Measurements from ENCODE around the gene MEIS3.

The MEIS3 gene

DNA sequence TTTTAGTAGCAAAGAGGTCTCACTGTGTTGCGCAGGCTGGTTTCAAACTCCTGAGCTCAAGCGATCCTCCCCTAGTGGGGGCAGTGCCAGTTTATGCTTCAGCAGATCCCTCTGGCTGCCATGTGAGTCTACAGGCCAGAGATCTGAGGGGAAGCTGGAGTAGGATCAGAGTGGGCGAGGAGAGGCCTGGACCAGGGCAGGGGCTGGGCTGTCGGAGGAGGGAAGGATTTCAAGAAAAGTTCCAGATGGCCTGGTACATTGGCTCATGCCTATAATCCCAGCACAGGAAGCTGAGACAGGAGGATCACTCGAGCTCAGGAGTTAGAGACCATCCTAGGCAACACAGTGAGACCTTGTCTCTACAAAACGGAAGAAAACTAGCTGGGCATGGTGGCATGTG lies 60.4 kb downstream of the MEIS3 start:
- peak; percentile 19 for DNase-seq (ENCODE audit: low read depth)

DNA sequence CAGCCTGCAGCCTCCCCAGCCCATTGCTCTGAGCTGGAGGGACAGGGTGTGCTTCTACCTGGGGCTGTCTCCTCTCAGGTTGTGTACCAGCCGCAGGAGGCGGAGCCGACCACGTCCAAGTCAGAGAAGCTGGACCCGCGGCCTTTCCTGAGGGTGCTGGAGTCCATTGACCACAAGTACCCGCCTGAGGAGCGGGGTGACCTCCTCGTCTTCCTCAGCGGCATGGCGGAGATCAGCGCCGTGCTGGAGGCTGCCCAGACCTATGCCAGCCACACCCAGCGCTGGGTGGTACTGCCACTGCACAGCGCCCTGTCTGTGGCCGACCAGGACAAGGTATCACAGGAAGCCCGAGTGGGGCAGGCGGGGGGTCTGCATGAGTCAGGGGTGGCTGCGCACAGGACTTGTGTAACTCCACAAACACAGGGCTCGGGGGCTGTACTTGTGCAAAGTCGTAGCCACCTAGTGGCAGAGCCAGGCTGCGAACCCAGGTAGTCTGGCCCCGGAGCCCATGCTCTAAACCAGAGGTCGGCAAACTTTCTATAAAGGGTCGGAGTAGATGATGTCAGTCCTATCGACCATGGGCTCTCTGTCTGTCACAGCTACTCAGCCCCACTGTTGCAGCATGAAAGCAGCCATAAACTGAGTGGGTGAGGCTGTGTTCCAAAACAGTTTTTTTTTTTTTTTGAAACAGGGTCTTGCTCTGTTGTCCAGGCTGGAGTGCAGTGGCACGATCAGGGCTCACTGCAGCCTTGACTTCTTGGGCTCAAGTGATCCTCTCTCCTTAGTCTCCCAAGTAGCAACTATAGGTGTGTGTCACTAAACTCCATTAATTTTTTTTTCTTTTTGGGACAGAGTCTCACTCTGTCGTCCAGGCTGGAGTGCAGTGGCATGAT lies 61.3 kb downstream of the MEIS3 start:
- no peak for DNase-seq (ENCODE audit: low read depth)

DNA sequence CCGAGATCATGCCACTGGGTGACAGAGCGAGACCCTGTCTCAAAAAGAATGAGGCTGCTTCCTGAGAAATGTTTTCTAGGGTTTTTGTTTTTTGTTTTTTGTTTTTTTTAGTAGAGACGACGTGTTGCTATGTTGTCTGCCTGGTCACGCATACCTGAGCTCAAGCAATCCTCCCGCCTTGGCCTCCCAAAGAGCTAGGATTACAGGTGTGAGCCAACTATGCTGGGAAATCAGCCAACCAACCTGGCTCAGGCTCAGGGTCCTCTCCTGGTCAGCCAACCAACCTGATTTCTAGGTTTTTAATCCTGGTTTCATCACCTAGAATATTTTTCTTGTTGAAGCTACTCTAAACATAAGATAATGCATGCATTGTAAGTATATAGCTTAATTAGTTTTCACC lies 62.4 kb downstream of the MEIS3 start:
- DNase-seq (ENCODE audit: low read depth): no peak

DNA sequence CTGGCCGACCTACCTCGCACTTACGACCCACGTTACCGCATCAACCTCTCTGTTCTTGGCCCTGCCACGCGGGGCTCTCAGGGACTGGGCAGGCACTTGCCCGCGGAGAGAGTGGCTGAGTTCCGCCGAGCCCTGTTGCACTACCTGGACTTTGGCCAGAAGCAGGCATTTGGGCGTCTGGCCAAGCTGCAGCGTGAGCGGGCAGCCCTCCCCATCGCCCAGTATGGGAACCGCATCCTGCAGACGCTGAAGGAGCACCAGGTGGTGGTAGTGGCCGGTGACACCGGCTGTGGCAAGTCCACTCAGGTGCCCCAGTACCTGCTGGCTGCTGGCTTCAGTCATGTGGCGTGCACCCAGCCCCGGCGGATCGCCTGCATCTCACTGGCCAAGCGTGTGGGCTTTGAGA lies 66.0 kb downstream of the MEIS3 start:
- no peak for DNase-seq (ENCODE audit: low read depth)
